OCI-LY7 (cell line): ENCODE results near the gene KCNJ12.

Experiments used
- EZH2phosphoT487 ChIP-seq: fragments of 200-600 bp; sonication (generic); IDR thresholded peaks from 2 replicates; pipeline ENCODE4 v1.6.1; 2018; ENCODE audit warnings: low read depth, borderline replicate concordance, mild to moderate bottlenecking, mixed run types, antibody characterized with exemption, low read length, moderate library complexity, mixed read lengths
- TF ChIP-seq, protein P1 (sequence below): fragments of 200-600 bp; sonication (generic); conservative IDR thresholded peaks from 2 replicates; pipeline ENCODE4 v1.5.1; 2014; ENCODE audit warnings: mild to moderate bottlenecking, antibody characterized with exemption, low read length, moderate library complexity, mixed read lengths

DNA sequence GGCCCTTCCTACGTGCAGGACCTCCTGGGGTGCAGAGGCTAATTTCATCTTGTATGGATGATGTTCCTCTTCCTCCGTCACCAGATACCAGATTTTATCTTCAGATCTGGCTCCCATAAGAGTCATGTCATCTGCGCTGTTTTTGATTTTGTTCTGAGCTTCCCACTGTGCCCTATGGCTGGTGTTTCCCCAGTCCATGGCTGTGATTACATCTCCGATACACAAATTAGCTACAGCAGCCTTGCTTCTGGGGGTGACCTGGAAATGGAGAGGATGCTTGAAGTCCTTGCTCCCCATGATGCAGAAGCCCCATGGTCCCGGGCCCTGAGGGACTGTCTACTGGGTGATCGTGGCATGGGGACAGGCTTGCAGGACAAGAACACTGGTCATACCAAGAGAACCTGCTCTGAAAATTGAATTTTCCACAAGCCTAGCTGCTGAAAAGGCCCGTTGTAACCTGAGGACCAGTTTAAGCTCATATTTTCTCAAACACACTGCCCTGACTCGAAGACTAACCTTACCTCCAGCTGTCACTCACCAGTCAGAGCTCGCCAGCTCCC lies 69.0 kb downstream of the KCNJ12 start:
- TF ChIP-seq, protein P1, sequence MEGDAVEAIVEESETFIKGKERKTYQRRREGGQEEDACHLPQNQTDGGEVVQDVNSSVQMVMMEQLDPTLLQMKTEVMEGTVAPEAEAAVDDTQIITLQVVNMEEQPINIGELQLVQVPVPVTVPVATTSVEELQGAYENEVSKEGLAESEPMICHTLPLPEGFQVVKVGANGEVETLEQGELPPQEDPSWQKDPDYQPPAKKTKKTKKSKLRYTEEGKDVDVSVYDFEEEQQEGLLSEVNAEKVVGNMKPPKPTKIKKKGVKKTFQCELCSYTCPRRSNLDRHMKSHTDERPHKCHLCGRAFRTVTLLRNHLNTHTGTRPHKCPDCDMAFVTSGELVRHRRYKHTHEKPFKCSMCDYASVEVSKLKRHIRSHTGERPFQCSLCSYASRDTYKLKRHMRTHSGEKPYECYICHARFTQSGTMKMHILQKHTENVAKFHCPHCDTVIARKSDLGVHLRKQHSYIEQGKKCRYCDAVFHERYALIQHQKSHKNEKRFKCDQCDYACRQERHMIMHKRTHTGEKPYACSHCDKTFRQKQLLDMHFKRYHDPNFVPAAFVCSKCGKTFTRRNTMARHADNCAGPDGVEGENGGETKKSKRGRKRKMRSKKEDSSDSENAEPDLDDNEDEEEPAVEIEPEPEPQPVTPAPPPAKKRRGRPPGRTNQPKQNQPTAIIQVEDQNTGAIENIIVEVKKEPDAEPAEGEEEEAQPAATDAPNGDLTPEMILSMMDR, result no peak
- TF ChIP-seq EZH2phosphoT487, result no peak
